ENCODE data around the gene PROK2. TPM values are rescaled to one million over a fixed set of nuclear protein-coding genes. Genes with fewer than 3 reads are reported as not detected.

Gene PROK2
- total RNA-seq, 1 experiment from 2014 or later, result 1.4 TPM

DNA sequence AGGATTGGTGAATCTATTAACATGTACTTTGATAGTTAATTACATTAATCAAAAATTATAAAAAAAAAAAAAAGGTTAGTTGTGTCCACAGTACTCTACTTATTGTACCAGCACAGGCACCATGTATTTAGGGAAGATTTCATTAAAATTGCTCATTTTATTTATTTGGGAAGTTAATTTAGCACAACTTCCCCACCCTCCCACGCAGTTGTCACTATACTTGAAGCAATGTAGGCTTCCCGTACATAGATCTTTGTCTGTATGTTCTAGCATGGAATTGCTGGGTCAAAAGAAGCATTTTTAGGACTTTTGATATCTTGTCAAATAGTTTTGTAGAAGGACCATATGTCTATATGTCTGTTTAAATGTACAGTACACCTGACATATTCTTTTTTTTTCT, 26.9 kb downstream of the PROK2 start:
- Histone ChIP-seq H3K14ac (ENCODE audit: insufficient read depth, low read length) (no peak overlapping the region), H3T11ph (ENCODE audit: low read length) (no peak overlapping the region), H2BK20ac (ENCODE audit: low read depth, low read length, poor library complexity, severe bottlenecking) (no peak overlapping the region), H3K23ac (ENCODE audit: insufficient read length, low read depth, low read length) (no peak overlapping the region), H2BK12ac (ENCODE audit: insufficient read length, low read depth, low read length) (no peak overlapping the region), H4K8ac (replicated peaks; ENCODE audit: insufficient read length, low read depth, low read length) (no peak overlapping the region), H2BK15ac (ENCODE audit: low read depth, low read length) (no peak overlapping the region), H2AK5ac (ENCODE audit: insufficient read length, low read length) (no peak overlapping the region), H2BK5ac (ENCODE audit: insufficient read length, low read length) (no peak overlapping the region), H3K27me3 (ENCODE audit: insufficient read depth, low read length) (peaks cover under 1% of the 10 kb centered on the region; the same call in 1 of the 2 replicates), H3K56ac (ENCODE audit: insufficient read length, low read depth, low read length) (no peak overlapping the region), H3K4ac (ENCODE audit: low read depth, low read length) (no peak overlapping the region), H3K9ac (ENCODE audit: extremely low read depth, insufficient read length, low read length) (no peak overlapping the region), H3K4me1 (ENCODE audit: insufficient read depth, low read length) (no peaks in the 10 kb centered on the region), H3K79me2 (ENCODE audit: insufficient read depth, low read length) (no peaks in the 10 kb centered on the region), H3K18ac (ENCODE audit: insufficient read length, low read depth, low read length) (no peak overlapping the region), H3K27ac (ENCODE audit: insufficient read length, low read depth, low read length) (no peak overlapping the region), H4K5ac (ENCODE audit: insufficient read length, low read depth, low read length) (no peak overlapping the region), H3K9me3 (ENCODE audit: control insufficient read depth, low read depth, low read length) (no peaks in the 10 kb centered on the region), H3K4me2 (ENCODE audit: insufficient read depth, insufficient read length, low read length) (no peak overlapping the region), H4K91ac (ENCODE audit: insufficient read length, low read depth, low read length) (no peak overlapping the region), H2BK120ac (ENCODE audit: low read depth, low read length, poor library complexity, severe bottlenecking) (no peak overlapping the region), H4K20me1 (ENCODE audit: control insufficient read depth, insufficient read depth, insufficient read length) (no peaks in the 10 kb centered on the region), H3K23me2 (ENCODE audit: insufficient read length, low read depth, low read length, poor library complexity, severe bottlenecking) (peaks cover 9% of the 10 kb centered on the region), H2AFZ (ENCODE audit: low read length) (no peak overlapping the region), H3K79me1 (ENCODE audit: insufficient read depth, low read depth, low read length, poor library complexity, severe bottlenecking) (no peaks in the 10 kb centered on the region)
- Mint-ChIP-seq H3K4me3 (no peak overlapping the region), H3K4me1 (peaks cover 11 to 12% of the 10 kb centered on the region in 2 experiments), H3K9me3 (no peaks in the 10 kb centered on the region; a peak in 1 of 5 replicates), H3K27me3 (ENCODE audit: low read depth) (peaks cover 24% of the 10 kb centered on the region), H3K36me3 (ENCODE audit: insufficient read depth in 1 of 3, low read depth in 3 of 3) (peaks cover 0 to 4% (median 2%) of the 10 kb centered on the region in 3 experiments; a peak in 3 of 7 replicates), H3K27ac (no peak overlapping the region)
- TF ChIP-seq, protein P1, sequence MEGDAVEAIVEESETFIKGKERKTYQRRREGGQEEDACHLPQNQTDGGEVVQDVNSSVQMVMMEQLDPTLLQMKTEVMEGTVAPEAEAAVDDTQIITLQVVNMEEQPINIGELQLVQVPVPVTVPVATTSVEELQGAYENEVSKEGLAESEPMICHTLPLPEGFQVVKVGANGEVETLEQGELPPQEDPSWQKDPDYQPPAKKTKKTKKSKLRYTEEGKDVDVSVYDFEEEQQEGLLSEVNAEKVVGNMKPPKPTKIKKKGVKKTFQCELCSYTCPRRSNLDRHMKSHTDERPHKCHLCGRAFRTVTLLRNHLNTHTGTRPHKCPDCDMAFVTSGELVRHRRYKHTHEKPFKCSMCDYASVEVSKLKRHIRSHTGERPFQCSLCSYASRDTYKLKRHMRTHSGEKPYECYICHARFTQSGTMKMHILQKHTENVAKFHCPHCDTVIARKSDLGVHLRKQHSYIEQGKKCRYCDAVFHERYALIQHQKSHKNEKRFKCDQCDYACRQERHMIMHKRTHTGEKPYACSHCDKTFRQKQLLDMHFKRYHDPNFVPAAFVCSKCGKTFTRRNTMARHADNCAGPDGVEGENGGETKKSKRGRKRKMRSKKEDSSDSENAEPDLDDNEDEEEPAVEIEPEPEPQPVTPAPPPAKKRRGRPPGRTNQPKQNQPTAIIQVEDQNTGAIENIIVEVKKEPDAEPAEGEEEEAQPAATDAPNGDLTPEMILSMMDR (conservative IDR thresholded peaks at IDR 0.05), result no peak
- no peak for DNase-seq
- WGBS (ENCODE audit: extremely low coverage, insufficient read length, low lambda C conversion rate), result no CpG with 5 or more reads among the region's 2 CpGs

Data from H9 (cell line).